Stimulated activated CD4-positive, alpha-beta T cell treated with anti-CD3 and anti-CD28 coated beads, Interleukin-12 subunit alpha, Interleukin-12 subunit beta, amount 100 ng/mL, for 24 hours (primary cell): ENCODE results near the gene FADD.
A peak's percentile ranks its signal among the peaks of the same experiment; 100 is the strongest.

Source experiments
- DNase-seq, 2 experiments: peaks; one replicate each; pipeline ENCODE4 v3.0.0-alpha.2; 2020; ENCODE audit warnings: low read depth in 2 of 2

FADD gene

DNA sequence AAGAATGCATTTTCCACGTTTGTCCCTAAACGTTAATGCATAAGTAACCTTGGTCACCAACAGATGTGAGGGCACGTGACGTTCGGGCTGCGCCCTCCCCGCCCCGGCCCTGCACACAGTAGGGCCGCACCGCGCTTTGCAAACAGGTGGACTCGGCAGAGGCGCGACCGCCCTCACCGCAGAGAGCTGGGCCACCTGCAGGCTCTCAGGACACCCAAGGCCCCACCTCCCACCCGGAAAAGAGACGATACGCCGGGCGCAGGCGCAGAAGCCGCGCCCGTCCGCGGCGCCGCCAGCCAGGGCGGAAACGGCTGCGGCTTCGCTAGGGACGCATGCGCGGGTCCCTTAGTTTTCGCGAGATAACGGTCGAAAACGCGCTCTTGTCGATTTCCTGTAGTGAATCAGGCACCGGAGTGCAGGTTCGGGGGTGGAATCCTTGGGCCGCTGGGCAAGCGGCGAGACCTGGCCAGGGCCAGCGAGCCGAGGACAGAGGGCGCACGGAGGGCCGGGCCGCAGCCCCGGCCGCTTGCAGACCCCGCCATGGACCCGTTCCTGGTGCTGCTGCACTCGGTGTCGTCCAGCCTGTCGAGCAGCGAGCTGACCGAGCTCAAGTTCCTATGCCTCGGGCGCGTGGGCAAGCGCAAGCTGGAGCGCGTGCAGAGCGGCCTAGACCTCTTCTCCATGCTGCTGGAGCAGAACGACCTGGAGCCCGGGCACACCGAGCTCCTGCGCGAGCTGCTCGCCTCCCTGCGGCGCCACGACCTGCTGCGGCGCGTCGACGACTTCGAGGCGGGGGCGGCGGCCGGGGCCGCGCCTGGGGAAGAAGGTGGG, at the start of gene FADD:
TSS of gene FADD (plus strand) at position 377 of the 831 bp plus-strand sequence. CDS start at position 541, 164 bp downstream.
- peak; percentile 82 to 83 for DNase-seq

- DNase-seq: no peak
Measured at GRCh38 chr11:70155386-70155785, 47.7 kb upstream of the FADD start.

- DNase-seq: no peak
Measured at GRCh38 chr11:70156291-70157037, 46.6 kb upstream of the FADD start.

DNA sequence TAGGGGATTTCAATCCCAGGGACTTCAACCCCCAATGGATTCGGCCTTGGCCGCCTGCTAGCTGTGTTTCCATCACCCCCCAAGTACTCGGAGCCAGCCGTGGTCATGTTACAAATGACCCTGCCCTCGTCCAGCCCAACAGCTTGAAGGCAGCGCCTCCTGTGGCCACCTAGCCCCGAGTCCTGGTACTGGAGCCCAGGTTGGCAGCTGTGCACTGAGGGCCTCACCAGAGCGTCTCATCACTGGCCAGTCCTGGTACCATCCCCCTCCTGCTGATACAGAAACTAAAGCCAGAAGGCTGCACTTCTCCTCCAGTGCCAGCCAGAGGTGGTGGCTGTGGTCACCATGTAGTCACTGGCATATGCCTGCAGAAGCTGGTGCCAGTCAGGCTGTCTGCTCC, 44.9 kb upstream of the FADD start:
- DNase-seq: no peak

DNA sequence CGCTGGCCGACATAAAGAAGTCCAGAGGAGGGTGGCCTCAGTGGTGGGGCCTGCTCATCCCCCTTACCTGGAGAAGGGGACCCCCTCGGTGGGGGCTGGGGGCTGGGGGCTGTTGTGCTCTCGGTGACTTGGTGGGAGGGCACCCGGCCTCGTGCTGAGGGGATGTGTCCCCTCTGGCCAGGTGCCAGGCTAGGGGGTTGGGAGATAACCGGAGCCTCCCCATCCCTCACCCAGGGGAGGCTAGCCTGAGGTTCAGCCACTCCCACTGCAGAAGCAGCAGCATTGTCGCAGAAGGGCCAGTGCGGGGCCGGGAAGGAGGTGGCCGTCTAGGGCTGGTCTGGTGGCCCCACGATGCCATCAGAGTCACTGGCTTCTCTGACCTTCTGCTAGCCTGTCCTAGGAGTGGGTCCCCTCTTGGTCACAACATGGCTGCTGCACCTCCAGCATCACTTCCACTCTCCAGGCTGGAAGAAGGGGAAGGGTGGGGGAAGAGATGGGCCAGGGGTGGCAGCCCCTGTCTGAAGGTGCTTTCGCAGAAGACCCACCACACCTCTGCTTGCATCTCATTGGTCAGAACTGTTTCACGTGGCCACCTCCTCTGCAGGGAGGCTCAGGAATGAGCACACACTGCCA, 44.2 kb upstream of the FADD start:
- DNase-seq: no peak

DNA sequence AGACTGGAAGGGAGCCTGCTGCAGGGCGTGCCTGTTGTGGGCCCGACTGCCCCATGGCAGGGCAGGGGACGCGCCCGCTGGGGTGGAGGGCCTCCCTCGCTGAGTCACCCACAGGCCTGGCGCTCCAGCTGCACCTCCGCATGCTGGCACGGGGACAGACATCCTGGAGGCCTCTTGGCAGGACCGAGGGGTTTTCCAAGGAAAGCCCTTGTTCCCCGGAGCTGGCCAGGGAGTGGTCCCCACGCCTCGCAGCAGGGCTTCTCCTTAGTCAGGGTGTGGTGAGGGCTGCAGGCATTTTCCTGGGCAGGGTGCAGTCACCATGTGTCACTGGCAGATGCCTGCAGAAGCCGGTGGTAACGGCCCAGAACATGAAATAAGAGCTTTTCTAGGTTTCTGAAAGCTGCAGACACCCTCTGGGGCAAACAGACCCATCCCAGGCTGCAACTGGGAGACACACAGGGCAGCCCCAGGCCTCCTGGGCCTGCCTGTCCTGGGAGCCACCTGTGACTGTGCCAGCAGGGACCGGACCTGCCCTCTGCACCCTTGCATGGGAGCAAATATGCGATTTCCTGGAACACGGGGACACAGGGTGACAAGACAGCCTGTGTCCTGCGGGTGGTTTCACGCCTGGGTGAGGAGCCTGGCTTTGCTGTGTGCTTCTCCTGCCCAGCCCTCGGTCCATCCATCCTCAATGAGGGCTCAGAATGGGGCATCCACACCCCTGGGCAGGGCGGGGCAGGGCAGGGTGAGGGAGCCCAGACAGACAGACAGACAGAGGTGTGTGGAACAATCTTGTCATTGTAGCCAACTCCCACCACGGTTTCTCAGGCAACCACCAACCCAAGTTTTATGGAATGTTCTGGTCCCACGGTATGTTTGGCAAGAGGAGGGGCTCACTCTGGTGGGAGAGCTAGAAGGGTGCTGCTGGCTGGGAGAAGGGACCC, 43.2 kb upstream of the FADD start:
- no peak for DNase-seq

DNA sequence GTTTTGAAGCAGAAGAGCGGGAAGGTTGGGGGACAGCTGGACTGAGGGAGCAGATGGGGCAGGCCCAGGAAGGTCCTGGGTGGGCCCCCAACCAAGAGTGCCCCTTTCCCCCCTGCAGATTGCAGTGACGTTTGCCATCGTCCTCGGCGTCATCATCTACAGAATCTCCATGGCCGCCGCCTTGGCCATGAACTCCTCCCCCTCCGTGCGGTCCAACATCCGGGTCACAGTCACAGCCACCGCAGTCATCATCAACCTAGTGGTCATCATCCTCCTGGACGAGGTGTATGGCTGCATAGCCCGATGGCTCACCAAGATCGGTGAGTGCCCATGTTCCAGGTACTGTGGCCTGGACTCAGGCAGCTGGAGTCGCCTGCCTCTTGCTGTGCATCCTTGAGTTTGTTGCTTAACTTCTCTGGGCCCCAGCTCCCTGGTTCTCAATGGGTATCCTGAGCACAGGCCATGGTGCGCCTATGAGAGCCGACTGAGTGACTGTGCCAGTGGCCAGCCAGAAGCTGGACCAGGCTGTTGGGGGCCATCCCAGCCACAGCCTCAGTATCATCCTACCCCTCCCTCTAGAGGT, 42.0 kb upstream of the FADD start:
- DNase-seq: no peak

- no peak for DNase-seq
Measured at GRCh38 chr11:70164705-70165104, 38.4 kb upstream of the FADD start.

GRCh38 chr11:70167120-70167519, 36.0 kb upstream of the FADD start:
- DNase-seq: no peak

- no peak for DNase-seq
Measured at GRCh38 chr11:70167723-70168404, 35.2 kb upstream of the FADD start.

DNA sequence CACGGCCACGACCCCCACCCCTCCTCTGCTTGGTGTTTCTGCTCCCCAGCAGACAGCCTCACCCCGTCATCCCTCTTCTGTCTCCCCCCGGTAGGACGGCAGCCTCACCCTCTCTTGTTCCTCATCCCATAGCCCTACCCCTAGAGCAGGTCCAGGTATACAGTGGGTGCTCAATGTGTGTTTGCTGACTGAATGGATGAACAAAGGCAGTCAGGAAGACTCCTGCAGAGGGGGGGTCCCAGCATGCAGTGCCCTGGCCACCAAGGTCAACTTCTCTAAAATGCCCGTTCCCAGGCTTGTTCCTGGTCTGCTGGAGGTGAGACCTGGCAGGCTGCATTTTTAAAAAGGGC, 34.7 kb upstream of the FADD start:
- no peak for DNase-seq

DNA sequence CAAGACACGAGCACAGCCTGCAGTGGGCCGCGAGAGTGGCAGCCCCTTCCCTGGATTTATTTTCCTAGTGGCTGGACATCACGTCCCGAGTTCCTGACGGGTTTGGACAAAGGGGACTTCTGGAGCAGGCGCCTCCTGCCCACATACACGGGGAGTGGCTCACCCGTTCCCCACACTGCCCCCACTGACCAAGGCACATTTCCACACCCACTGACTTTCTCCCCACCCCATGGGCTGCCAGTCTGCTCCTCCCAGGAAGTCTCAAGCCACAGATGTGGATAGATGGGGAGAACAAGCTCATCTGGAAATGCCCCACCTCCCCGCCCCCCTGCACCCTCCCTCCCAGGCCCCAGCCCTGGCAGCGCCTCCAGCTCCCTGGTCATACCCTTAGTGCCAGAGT, 34.0 kb upstream of the FADD start:
- DNase-seq: no peak

DNA sequence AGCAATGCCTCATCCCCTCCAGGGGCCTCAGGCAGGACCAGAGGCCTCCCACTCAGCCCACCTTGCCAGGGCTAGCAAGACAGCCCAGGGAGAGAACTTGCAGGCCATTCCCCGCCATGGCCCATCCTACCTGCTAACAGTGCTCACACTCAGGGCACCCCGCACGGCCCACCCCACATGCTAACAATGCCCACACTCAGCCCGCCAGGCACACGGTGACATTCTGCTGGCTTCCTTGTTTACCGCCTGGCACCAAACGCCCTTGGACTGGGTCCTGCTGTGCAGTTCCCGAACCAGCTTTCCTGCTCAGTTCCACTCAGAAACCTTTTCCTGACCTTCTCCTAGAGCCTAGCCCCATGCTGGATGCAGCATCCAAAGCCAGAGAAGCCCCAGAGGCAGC, 33.5 kb upstream of the FADD start:
- DNase-seq: no peak

GRCh38 chr11:70170596-70171210, 32.4 kb upstream of the FADD start:
- no peak for DNase-seq

DNA sequence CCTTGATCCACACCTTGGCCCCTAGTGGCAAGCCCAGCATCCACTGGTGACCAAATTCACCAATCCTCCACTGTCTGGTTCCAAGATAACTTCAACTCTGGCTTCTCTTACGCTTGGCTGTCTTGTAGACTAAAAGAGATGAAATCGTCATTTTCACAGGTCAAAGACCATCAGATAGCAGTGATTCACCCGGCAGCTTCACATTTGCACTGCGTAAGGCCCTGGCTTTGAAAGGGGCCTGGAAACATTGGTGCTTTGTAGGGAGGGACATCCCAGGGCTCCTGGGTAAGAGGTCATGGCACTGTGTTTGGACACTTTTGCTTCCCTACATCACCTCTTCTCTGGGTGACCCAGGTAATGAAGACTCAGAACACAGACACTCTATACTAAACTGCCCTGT, 30.1 kb upstream of the FADD start:
- DNase-seq: no peak

GRCh38 chr11:70174547-70175235, 28.4 kb upstream of the FADD start:
- DNase-seq: no peak

- no peak for DNase-seq
Measured at GRCh38 chr11:70175236-70175698, 27.8 kb upstream of the FADD start.

DNA sequence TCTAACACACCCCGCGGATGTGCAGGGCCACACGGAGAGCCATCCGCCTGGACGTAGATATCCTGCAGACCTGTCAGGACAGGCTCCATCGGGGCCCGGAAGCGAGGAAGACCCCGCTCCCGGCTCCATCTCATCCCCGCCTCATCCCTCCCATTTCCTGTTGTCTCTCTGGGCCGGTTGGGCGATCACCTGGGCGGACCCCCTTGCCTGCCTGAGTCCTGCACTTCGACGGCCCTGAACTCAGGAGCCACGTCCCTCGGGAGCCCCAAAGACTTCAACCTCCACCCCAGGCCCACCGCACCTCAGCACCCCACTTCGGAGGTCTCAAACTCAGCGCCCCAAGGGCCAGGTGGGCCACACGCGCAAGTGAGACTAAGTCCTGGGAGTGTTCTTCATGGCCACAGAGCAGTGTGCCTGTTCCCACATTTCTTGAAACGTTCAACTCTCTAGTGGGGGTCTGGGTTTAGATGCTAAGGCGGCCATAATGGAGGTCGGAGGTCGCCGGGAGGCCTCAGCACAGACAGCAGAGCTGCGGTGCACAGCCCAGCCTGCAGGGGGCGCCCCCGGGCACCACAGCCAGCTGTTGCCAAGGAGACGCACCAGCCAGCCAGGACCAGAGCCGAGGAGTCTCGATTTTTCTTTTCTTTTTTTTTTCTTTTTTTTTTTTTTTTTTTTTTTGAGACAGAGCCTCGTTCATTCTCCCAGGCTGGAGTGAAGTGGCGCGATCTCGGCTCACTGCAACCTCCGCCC, 26.0 kb upstream of the FADD start:
- DNase-seq: peak; percentile 11 to 42

DNA sequence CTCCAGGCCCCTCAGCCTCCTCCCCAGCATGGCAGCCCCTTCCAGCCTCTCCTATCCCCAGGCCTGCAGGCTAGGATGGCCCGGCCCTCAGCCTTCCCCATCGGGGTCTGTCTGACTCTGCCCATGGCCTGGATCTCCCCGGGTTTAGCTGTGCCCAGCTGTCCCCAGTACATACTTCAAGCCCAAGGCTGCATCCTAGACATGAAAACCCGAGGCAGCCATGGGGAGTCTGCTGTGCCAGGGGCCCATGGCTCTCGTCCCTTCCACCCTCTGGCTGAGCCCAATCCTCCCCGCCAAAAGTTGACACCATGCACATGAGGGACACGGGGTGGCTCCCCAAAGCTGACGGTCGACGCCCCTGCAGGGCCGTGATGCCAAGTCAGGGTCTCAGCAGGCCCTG, 22.2 kb upstream of the FADD start:
- no peak for DNase-seq
